Measurements from ENCODE around the gene RNF19B.
A peak's percentile ranks its signal among the peaks of the same experiment; 100 is the strongest.

RNF19B gene

DNA sequence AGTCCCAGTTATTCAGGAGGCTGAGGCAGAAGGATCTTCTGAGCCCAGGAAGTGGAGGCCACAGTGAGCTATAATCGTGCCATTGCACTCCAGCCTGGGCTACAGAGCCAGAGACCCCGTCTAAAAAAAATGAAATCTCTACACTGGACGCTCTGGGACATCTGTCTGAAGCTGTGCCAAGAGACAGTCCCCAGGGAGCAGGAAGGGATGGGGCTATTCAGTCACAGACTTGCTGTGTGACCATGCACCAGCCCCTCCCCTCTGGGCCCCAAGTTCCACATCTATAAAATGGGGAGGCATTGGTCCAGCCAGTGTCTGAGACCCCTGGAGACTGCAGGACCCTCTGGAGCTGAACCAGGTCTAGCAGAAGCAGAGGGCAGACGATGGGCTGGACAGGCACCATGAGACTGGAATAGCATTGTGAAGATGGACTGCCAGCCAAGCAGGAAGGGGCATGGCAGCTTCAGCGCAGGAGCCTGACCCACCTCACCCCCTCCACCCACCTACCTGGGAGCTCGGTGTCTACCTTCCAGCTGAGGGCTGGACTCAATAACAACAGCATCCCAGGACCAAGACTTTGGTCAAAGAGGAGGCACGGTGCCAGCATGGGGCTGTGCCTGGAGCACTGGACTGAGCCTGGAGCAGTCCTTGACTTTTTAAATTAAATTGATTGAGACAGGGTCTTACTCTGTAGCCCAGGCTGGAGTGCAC, 64.9 kb downstream of the RNF19B start:
- Mint-ChIP-seq H3K4me3 (peak overlapping the region; percentile 18), H3K27me3 (peaks cover 65% of the 10 kb centered on the region), H3K27ac (no peak overlapping the region), H3K4me1 (ENCODE audit: low read depth) (peaks cover 9% of the 10 kb centered on the region), H3K36me3 (ENCODE audit: low read depth) (no peaks in the 10 kb centered on the region), H3K9me3 (no peaks in the 10 kb centered on the region)
- no peak for DNase-seq

DNA sequence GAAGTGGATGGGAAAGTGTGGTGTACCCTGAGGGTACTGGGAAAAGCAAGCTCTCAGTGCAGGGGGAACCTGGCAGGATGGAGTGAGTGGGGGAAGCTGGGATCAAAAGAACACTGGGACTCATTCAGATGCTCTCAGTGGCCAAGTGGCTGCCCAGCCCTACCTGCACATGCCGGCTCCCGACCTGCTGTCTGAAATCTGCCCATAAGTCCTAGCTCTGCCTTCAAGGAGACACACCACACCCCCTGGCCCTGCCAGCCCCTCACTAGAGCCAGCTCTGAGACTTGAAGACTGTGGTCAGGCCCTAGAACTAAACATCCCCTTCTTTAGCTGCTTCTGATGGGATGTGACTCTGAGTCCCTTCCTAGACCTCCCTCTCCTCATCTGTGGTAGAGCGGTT, 65.7 kb downstream of the RNF19B start:
- H3K27ac Mint-ChIP-seq = no peak overlapping the region
- H3K4me3 Mint-ChIP-seq = no peak overlapping the region
- H3K27me3 Mint-ChIP-seq = peaks cover 66% of the 10 kb centered on the region
- no peak for DNase-seq
- H3K36me3 Mint-ChIP-seq (ENCODE audit: low read depth) = no peaks in the 10 kb centered on the region
- H3K4me1 Mint-ChIP-seq (ENCODE audit: low read depth) = peaks cover 9% of the 10 kb centered on the region
- no peaks in the 10 kb centered on the region for H3K9me3 Mint-ChIP-seq

DNA sequence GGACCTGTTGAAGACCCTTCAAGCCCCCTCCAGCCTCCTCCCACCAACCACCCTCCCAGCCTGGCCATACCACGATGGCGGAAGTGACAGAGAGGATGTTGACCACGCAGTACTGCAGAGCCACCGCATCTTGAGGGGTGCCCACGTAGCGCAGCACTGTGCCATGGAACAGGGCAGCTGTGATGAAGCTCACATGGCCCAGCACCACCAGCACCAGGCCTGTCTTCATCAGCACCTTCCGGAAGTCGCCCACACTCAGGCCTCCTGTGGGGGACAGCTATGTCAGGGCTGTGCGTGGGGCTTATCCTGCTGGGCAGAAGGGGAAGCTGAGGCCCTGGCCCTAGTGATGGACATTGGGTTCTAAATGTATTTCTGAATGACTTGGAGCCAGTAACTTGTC, 66.6 kb downstream of the RNF19B start:
- Mint-ChIP-seq H3K27ac (no peak overlapping the region), H3K4me3 (no peak overlapping the region), H3K27me3 (peaks cover 70% of the 10 kb centered on the region), H3K9me3 (no peaks in the 10 kb centered on the region), H3K4me1 (ENCODE audit: low read depth) (peaks cover 9% of the 10 kb centered on the region), H3K36me3 (ENCODE audit: low read depth) (no peaks in the 10 kb centered on the region)
- DNase-seq = no peak

DNA sequence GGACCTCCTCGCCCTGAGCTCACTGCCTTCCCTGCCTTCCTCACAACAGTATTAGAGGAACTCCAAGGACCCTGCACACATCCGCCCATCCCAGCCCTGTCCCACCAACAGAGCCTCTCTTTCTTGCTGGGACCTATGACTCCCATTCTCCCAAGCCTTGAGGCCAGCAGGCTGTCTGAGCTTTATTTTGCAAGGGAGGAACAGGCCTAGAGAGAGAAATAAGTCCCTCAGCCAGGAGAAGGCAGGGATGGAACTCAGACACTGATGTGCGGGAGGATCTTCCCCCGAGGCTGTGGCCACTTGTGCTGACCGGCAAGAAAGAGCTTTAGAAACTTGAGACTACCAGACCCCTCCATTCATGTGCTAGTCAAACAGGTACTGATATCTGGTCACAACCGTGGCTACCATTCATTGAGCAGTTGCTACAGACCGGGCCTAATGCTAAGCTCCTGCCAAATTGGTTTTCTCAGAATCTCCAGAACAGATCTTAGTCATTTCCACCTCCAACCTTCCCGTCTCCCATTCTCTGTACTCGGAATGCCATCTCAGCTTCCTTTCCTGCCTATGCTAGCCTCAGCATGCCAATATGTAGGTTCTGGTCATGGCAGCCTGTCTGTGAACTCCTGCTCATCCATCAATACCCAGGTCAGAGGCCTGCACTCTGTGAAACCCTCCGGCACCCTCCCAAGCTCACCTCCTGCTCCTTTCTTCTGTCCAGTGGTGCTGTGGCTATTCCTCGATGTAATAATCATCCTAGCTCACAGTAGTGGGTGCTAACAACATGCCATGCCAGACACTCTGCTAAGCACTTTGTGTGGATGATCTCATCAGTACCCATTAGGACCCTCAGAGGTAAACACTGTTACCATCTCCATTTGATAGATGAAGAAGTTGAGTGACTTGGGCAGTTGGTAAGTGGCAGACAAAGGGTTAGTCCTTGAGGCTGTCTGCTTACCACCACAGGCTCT, 67.2 kb downstream of the RNF19B start:
- Mint-ChIP-seq H3K9me3 (no peaks in the 10 kb centered on the region), H3K4me3 (no peak overlapping the region), H3K27ac (no peak overlapping the region), H3K27me3 (peaks cover 68% of the 10 kb centered on the region), H3K4me1 (ENCODE audit: low read depth) (peaks cover 13% of the 10 kb centered on the region), H3K36me3 (ENCODE audit: low read depth) (no peaks in the 10 kb centered on the region)
- no peak for DNase-seq

DNA sequence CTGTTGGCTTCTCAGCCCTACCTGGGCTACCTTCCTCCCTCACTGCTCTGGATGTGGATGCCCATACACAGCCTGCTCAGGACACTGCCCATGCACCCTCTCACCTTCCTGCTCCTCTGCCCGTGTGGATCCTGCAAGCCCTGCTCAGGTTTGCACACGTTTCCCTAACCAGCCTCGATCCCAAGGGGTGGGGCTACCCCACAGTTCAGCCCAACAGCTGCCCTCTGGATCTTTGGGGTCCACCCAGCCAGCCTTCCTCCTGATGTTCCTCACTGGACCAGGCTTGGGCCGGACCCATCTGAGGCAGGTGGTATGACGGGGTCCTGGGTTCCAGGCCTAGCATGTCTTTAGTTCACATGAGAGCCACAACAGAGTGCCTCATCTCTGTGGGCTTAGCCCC, 68.2 kb downstream of the RNF19B start:
- Mint-ChIP-seq H3K27ac (no peak overlapping the region), H3K36me3 (ENCODE audit: low read depth) (no peaks in the 10 kb centered on the region), H3K27me3 (peaks cover 70% of the 10 kb centered on the region), H3K9me3 (no peaks in the 10 kb centered on the region), H3K4me1 (ENCODE audit: low read depth) (peaks cover 10% of the 10 kb centered on the region), H3K4me3 (no peak overlapping the region)
- no peak for DNase-seq

DNA sequence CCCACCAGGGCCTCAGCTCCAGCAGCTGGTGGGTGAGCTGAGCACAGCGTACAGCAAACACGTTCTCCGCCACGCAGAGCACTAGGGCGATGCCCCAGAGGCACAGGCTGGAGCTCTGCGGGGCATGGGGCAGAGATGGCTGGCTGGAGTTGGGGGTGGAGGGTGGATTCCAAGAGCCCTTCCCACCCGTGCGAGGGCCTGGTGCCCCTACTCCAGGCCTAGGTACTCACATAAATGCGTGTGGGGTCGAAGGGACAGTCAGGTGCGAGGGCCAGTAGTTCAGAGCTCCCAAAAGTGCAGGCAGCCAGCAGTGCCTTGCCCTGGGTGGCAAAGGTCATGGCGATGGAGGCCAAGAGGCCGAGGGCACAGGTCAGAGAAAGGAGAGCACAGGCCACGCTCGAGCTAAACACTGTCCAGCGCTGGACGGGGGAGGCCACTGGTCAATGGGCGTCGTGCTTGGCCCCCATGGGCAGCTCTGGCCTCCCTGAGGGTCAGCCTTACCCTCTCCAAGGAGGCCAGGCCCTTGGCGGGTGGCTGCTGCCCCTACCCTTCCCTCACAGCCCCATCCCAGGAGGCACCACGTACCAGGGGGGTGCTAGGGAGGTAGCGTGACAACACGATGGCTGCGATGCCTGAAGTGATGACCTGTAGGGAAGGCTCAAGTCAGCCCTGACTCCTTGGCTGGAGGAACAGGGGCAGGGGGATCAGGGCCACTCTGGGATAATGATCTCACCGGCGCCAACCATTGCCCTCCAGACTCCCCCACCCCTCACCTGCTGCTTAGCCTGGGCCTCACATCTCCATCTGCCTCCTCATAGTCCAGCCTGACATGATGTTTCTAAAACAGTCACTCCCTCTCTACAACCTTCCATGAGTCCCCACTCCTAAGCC, 69.0 kb downstream of the RNF19B start:
- Mint-ChIP-seq H3K27me3 (peaks cover 75% of the 10 kb centered on the region), H3K9me3 (no peaks in the 10 kb centered on the region), H3K4me3 (no peak overlapping the region), H3K36me3 (ENCODE audit: low read depth) (no peaks in the 10 kb centered on the region), H3K4me1 (ENCODE audit: low read depth) (peaks cover 7% of the 10 kb centered on the region), H3K27ac (no peak overlapping the region)
- no peak for DNase-seq

DNA sequence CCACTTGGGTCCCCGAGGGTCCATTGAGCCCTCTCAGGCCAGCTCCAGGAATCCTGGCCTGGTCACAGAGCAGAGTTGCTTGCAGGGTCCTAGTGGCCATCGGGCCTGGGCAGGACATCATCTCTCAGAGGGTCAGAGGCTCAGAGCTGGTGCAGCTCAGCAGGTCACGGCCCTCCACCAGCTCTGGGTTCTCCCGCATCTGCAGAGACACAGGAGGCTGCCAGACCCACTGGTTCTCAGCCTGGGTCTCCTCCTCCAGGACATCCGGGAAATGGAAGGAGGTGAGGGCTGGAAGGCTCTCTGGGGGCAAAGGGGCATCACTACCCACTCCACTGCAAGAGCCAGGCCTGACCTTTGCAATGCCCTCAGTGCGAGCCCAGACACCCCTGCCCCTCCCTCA, 69.9 kb downstream of the RNF19B start:
- Mint-ChIP-seq H3K9me3 (no peaks in the 10 kb centered on the region), H3K27ac (no peak overlapping the region), H3K4me3 (no peak overlapping the region), H3K4me1 (ENCODE audit: low read depth) (peaks cover 6% of the 10 kb centered on the region), H3K27me3 (peaks cover 75% of the 10 kb centered on the region), H3K36me3 (ENCODE audit: low read depth) (no peaks in the 10 kb centered on the region)
- no peak for DNase-seq

DNA sequence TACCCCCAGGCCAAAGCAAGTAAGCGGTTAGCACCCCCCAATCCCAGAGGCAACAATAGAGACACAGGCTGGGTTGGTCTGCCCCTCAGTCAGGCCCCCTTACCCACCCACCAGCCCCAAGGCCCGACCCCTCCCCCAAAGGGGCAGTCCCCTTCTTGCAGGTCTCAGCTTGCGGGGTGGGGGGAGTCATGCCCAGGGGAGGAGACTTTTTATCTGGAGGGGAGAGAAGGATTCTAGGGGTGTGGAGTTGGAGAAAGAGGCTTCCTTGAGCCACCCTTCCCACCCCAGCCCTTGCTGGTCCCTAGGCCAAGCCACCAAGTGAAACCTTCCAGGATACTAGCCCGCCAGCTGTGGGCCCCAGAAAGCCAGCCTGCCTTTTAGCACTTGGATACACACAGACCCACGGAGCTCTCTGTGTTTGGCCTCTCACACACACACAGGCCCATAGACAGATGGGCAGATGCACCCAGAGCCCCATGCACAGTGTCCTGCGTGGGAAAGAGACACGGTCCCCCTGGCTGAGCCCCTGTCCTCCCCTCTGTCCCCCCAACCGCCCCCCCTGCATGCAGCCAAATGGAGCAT, 70.5 kb downstream of the RNF19B start:
- peaks cover 6% of the 10 kb centered on the region for H3K4me1 Mint-ChIP-seq (ENCODE audit: low read depth)
- H3K4me3 Mint-ChIP-seq = no peak overlapping the region
- H3K9me3 Mint-ChIP-seq = no peaks in the 10 kb centered on the region
- H3K27me3 Mint-ChIP-seq = peaks cover 77% of the 10 kb centered on the region
- no peaks in the 10 kb centered on the region for H3K36me3 Mint-ChIP-seq (ENCODE audit: low read depth)
- no peak for DNase-seq
- no peak overlapping the region for H3K27ac Mint-ChIP-seq

DNA sequence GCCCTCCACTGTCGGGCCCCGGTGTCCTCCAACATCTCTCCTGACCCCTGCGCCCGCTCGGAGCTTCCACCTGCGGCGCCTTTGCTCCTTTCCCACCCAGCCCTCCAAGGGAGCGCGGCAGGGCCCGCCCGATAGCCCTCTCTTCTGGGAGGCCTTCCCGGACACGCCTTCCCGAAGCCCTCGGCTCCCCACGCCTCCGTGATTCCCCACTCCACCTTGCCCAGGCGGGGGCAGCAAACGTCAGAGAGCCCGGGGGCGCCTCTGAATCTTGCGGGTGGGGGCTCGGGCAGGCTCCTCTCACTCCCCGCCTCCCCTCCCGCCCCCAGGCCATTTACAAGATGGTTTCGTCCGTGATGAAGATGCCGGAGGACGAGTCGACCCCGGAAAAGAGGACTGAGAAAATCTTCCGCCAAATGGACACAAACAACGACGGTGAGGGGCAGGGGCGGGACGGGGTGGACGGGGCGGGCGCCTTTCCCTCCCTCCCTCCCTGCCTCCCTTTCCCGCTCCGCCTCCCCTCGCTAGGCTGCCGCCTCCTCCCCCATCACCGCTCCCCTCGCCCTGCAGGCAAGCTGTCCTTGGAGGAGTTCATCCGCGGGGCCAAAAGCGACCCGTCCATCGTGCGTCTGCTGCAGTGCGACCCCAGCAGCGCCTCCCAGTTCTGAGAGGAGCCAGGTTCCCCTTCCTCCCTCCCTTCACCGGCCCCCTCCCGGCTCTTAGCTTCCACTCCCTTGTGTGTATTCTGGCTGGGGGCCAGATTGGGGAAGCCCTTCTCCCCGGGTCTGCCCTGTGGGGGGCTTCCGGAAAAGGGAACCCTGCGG, 71.2 kb downstream of the RNF19B start:
- H3K27ac Mint-ChIP-seq = no peak overlapping the region
- H3K36me3 Mint-ChIP-seq (ENCODE audit: low read depth) = no peaks in the 10 kb centered on the region
- H3K4me1 Mint-ChIP-seq (ENCODE audit: low read depth) = peaks cover 6% of the 10 kb centered on the region
- H3K4me3 Mint-ChIP-seq = peak overlapping the region; percentile 53
- peak; percentile 52 for DNase-seq
- H3K27me3 Mint-ChIP-seq = peaks cover 77% of the 10 kb centered on the region
- H3K9me3 Mint-ChIP-seq = no peaks in the 10 kb centered on the region

DNA sequence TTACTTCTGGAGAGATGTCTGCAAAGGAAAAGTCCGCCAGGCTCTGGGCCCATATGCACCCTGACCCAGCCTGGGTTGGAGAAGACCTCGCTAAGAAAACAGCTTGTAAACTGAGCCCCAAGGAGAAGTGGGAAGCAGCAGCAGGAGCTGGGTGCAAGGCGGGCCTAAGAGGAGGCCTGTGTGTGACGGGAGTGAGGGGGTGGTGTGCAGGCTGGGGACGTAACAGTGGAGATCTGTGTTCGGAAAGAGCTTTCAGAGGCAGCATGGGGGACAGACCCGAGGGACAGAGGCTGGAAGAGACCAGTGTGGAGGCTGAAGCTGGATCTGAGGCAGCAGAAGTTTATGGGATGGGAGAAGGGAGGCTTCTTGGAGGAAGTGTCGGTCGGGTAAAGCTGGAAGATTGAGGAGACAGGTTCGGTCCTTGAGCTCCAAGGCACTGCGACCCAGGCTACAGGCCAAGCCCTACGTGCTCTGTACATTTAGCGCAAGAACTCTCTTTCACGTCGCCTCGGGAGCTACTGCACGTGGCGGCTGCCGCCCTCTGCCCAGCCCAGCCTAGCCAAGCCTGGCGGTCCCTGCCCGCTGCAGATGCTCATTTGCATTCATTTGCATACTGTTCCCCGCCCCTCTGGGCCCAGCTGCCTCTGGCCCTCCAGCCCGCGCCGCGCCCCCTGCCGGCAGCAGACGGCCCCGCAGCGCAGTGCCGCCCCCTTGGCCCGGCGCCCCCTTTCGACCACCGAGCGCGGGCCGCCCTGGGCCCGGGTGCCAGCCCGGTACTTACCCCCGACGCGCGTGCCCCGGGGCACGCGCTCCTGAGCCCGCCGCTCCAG, 72.0 kb downstream of the RNF19B start:
- Mint-ChIP-seq H3K27me3 (peaks cover 83% of the 10 kb centered on the region), H3K27ac (no peak overlapping the region), H3K9me3 (no peaks in the 10 kb centered on the region), H3K36me3 (ENCODE audit: low read depth) (no peaks in the 10 kb centered on the region), H3K4me1 (ENCODE audit: low read depth) (peaks cover 6% of the 10 kb centered on the region), H3K4me3 (peak overlapping the region; percentile 23)
- DNase-seq = peak; percentile 66

DNA sequence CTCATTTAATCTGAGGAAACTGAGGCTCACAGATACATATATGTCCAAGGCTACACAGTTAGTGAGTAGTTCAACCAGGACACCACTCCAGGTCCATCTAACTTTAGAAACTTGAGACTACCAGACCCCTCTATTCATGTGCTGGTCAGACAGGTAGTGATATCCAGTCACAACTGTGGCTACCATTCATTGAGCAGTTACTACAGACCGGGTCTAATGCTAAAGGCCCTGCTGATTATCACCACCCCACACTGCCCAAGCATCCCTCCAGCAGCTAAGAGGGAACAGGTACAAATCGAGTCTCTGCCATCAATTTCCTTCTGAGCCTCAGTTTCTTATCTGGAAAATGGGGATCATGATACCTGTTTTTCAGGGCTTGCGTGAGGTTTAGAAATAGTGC, 73.0 kb downstream of the RNF19B start:
- DNase-seq = no peak
- H3K27ac Mint-ChIP-seq = no peak overlapping the region
- H3K9me3 Mint-ChIP-seq = no peaks in the 10 kb centered on the region
- H3K4me3 Mint-ChIP-seq = no peak overlapping the region
- peaks cover 6% of the 10 kb centered on the region for H3K4me1 Mint-ChIP-seq (ENCODE audit: low read depth)
- peaks cover 85% of the 10 kb centered on the region for H3K27me3 Mint-ChIP-seq
- H3K36me3 Mint-ChIP-seq (ENCODE audit: low read depth) = no peaks in the 10 kb centered on the region

DNA sequence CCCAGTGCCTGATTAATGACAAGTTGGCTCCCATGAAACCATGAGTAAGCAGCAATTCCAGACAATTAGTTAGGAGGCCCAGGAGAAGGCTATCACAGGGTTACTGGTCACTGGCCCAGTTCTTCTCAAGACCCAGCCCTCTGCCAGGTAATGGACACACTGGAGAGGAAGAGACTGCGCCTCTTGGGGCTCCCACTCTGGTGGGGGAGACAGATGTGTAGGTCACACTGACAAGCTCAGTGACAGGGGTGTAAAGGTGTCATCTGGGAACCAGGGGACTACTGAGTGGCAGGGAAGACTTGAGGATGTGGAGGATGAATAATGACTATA, 73.4 kb downstream of the RNF19B start:
- no peaks in the 10 kb centered on the region for H3K36me3 Mint-ChIP-seq (ENCODE audit: low read depth)

More for the DNA sequence above, 73.4 kb downstream of the RNF19B start:
- no peak overlapping the region for H3K27ac Mint-ChIP-seq
- peaks cover 83% of the 10 kb centered on the region for H3K27me3 Mint-ChIP-seq
- H3K4me3 Mint-ChIP-seq = no peak overlapping the region
- peaks cover 6% of the 10 kb centered on the region for H3K4me1 Mint-ChIP-seq (ENCODE audit: low read depth)
- DNase-seq = no peak
- H3K9me3 Mint-ChIP-seq = no peaks in the 10 kb centered on the region

Measured in activated T-cell treated with anti-CD3 and anti-CD28 coated beads, Interleukin-2, amount 50 U/mL, for 24 hours (primary cell).